ENCODE data around the gene DCAF6.

DNA sequence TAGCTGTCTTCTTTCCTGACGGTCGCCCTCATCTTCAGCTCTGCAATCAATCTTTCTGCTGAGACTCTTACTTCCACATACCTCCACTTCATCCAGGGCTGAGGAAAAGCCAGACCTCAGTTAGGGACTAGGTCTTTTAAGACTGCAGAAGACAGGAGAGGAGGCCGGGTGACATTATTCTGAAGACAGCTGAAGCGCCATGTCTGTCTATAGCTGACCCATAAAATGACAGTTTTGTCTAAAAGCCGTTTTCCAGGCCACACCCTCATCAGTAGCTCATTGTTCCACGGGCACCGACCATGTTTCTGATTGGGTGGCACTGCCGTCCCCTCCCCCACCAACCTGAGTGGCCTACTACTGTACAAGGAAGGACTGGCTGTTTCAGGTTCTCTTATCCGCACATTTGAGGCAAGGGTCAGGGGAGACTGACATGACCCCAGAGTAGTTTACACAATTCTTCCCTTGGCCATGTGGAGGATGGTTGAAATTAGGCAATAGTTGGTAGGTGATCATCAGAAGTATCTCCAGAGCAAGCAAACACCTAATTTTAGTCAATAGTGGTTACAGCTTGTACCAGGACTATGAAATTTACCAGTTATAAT lies 22.5 kb upstream of the DCAF6 start, which contains the start of gene ADCY10:
- TF ChIP-seq POLR2A (IDR thresholded peaks at IDR 0.05): no peak
- TF ChIP-seq, protein P1, sequence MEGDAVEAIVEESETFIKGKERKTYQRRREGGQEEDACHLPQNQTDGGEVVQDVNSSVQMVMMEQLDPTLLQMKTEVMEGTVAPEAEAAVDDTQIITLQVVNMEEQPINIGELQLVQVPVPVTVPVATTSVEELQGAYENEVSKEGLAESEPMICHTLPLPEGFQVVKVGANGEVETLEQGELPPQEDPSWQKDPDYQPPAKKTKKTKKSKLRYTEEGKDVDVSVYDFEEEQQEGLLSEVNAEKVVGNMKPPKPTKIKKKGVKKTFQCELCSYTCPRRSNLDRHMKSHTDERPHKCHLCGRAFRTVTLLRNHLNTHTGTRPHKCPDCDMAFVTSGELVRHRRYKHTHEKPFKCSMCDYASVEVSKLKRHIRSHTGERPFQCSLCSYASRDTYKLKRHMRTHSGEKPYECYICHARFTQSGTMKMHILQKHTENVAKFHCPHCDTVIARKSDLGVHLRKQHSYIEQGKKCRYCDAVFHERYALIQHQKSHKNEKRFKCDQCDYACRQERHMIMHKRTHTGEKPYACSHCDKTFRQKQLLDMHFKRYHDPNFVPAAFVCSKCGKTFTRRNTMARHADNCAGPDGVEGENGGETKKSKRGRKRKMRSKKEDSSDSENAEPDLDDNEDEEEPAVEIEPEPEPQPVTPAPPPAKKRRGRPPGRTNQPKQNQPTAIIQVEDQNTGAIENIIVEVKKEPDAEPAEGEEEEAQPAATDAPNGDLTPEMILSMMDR (IDR thresholded peaks at IDR 0.05): no peak
- TF ChIP-seq POLR2AphosphoS5 (IDR thresholded peaks at IDR 0.05): no peak

Data from prostate gland (tissue), 2 donors.